Duodenal mucosa (tissue), 2 donors: Measurements from ENCODE around the gene C3orf20.

ENCODE experiments used
- H3K27ac ChIP-seq: one replicate; pipeline ENCODE4 v1.7.0; 2013; ENCODE audit warnings: low read depth, low read length
- H3K27me3 ChIP-seq, 2 donors: one replicate each; pipeline ENCODE4 v1.7.0; 2013; ENCODE audit warnings: low read length in 2 of 2, control low read depth in 1 of 2; ENCODE audit not compliant: insufficient read depth in 2 of 2, control insufficient read depth in 1 of 2
- H3K36me3 ChIP-seq, 2 donors: one replicate each; pipeline ENCODE4 v1.7.0; 2013; ENCODE audit warnings: low read length in 2 of 2, control low read depth in 1 of 2; ENCODE audit not compliant: insufficient read depth in 2 of 2, control insufficient read depth in 1 of 2
- H3K4me1 ChIP-seq, 2 donors: one replicate each; pipeline ENCODE4 v1.7.0; 2013; ENCODE audit warnings: low read length in 2 of 2, control low read depth in 1 of 2; ENCODE audit not compliant: insufficient read depth in 2 of 2, control insufficient read depth in 1 of 2
- H3K4me3 ChIP-seq, 2 donors: one replicate each; pipeline ENCODE4 v1.7.0; 2013; ENCODE audit warnings: low read length in 2 of 2, low read depth in 1 of 2
- H3K9ac ChIP-seq, 2 donors: one replicate each; pipeline ENCODE4 v1.7.0; 2013; ENCODE audit warnings: low read length in 2 of 2, low read depth in 1 of 2
- H3K9me3 ChIP-seq, 2 donors: one replicate each; pipeline ENCODE4 v1.7.0; 2013; ENCODE audit warnings: low read length in 2 of 2, control low read depth in 1 of 2; ENCODE audit not compliant: control insufficient read depth in 1 of 2

Gene C3orf20

DNA sequence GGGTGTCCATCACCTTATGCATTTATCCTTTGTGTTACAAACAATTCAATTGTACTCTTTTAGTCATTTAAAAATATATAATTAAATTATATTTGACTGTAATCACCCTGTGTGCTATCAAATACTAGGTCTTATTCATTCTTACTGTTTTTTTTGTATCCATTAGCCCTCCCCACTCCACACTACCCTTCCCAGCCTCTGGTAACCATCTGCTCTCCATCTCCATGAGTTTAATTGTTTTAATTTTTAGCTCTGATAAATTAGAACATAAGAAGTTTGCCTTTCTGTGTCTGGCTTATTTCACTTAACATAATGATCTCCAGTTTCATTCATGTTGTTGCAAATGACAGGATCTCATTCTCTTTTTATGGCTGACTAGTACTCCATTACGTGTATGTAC is 16.8 kb downstream of the C3orf20 start:
- no peak overlapping the region for H3K27ac ChIP-seq
- H3K9me3 ChIP-seq: no peaks in the 10 kb centered on the region
- no peaks in the 10 kb centered on the region for H3K4me1 ChIP-seq
- no peak overlapping the region for H3K4me3 ChIP-seq
- H3K27me3 ChIP-seq: peaks cover 0 to 4% of the 10 kb centered on the region in 2 donors
- H3K36me3 ChIP-seq: no peaks in the 10 kb centered on the region
- H3K9ac ChIP-seq: no peak overlapping the region

DNA sequence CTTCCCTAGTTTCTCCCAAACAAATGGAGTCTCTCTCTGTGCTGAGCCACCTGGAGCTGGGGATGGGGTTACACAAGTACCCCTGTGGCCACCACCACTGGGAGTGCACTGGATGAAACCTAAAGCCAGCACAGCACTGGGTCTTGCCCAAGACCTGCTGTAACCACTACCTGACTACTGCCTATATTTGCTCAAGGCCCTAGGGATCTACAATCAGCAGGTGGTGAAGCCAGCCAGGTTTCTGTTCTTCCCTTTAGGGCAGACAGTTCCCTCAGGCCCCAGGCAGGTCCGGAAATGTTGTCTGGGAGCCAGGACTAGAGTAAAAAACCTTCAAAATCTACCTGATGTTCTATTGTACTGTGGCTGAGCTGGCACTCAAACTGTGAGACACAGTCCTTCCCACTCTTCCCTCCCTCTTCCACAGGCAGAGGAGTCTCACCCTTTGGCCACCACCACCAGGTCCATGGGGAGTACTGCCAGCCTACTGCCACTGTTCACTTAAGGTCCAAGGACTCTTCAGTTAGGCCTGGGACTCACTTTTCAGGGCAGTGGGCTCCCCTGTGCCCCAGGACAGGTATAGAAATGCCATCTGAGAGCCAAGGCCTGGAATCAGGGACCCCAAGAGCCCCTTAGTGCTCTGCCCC is 23.8 kb downstream of the C3orf20 start:
- no peak overlapping the region for H3K4me3 ChIP-seq
- no peaks in the 10 kb centered on the region for H3K4me1 ChIP-seq
- H3K27ac ChIP-seq: no peak overlapping the region
- no peaks in the 10 kb centered on the region for H3K9me3 ChIP-seq
- no peaks in the 10 kb centered on the region for H3K36me3 ChIP-seq
- H3K27me3 ChIP-seq: no peaks in the 10 kb centered on the region
- no peak overlapping the region for H3K9ac ChIP-seq

DNA sequence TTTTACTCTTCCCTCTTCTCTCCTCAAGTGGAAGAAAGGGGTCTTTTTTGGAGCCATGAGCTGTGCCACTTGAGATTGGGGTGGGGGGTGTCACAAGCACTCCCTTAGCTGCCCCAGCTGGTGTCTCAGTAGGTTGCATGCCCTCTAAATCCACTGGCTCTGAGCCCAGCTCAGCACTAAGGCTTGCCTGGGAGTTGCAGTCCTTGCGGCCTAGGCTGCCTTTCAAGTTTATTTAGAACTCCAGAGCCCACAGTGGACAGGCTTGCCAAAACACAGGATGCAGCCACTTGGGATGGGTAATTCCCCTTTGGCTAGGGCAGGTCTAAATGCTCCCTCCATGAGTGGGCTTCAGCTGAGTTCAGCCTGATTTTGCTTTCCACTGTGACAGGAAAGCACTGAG is 24.7 kb downstream of the C3orf20 start:
- no peaks in the 10 kb centered on the region for H3K4me1 ChIP-seq
- H3K27ac ChIP-seq: no peak overlapping the region
- H3K4me3 ChIP-seq: no peak overlapping the region
- no peaks in the 10 kb centered on the region for H3K36me3 ChIP-seq
- H3K27me3 ChIP-seq: no peaks in the 10 kb centered on the region
- H3K9ac ChIP-seq: no peak overlapping the region
- H3K9me3 ChIP-seq: no peaks in the 10 kb centered on the region

DNA sequence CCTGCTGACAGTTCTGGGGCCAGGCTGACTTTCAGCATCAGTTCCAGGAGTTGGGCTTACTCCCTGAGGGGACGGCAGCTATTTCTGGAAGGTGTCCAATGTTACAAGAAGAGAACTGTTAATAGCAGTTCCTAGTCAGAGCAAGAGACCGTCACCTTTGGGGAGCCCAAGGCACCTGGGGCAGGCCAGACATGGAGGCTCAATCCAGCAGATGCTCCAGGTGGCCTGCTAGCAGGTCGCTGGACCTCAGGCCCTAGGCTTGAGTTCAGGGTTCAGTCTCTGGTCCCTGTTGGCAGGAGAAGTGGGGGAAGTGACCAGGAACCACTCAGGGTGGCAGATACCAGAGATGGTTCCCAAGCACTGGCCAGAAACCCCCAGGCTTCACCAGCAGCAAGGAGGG is 25.9 kb downstream of the C3orf20 start:
- no peak overlapping the region for H3K9ac ChIP-seq
- no peak overlapping the region for H3K4me3 ChIP-seq
- H3K9me3 ChIP-seq: no peaks in the 10 kb centered on the region
- no peak overlapping the region for H3K27ac ChIP-seq
- no peaks in the 10 kb centered on the region for H3K4me1 ChIP-seq
- no peaks in the 10 kb centered on the region for H3K27me3 ChIP-seq
- H3K36me3 ChIP-seq: no peaks in the 10 kb centered on the region

DNA sequence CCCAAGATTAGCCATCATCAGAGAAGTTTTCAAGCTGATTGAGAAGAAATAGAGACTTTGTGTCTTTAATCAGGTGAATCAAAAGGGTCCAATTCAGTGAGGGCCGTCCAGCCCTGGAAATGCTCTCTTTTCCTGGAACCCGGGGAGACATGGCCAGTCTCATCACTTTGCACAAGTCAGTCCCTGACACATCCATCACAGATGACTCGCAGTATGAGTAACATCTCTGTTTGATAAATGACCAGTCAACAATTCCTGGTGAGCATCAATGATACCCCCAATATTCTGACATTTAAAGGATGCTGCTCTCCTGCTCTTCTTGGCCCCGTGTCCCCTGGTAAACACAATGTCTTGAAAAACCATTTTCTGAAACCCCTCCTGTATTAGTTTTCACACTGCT is 26.7 kb downstream of the C3orf20 start:
- H3K4me1 ChIP-seq: no peaks in the 10 kb centered on the region
- no peak overlapping the region for H3K27ac ChIP-seq
- no peaks in the 10 kb centered on the region for H3K9me3 ChIP-seq
- no peaks in the 10 kb centered on the region for H3K36me3 ChIP-seq
- H3K9ac ChIP-seq: no peak overlapping the region
- no peaks in the 10 kb centered on the region for H3K27me3 ChIP-seq
- no peak overlapping the region for H3K4me3 ChIP-seq

DNA sequence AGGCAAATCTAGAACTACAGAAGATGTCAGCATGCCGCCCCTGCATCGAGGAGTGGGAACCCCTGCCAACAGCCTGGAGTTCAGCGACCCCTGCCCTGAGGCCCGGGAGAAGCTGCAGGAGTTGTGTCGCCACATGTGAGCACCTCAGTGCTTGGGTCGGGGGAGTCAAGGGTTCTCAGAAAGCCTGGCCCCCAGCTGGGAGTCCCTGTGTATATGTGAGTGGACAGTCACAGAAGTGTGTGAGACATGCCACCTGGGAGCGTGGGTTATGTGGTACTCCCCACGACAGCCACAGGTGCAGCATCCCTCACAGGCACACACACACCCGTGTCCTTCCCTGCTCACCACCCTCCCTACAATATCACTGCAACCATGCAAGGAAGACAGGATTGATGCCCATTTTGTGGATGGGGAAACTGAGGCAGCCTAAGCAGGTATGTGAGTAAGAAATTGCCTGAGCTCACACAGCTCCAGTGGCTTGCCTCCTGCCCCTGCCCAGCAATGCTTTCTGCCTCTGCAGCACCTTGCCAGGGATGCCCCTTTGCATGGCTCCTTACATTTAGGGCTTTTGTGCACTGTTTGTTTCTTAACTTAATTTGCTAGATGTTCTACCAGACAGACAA is 28.3 kb downstream of the C3orf20 start:
- Histone ChIP-seq H3K9me3 (no peaks in the 10 kb centered on the region), H3K36me3 (no peaks in the 10 kb centered on the region), H3K4me1 (no peaks in the 10 kb centered on the region), H3K9ac (no peak overlapping the region), H3K27me3 (no peaks in the 10 kb centered on the region), H3K27ac (no peak overlapping the region), H3K4me3 (no peak overlapping the region)

DNA sequence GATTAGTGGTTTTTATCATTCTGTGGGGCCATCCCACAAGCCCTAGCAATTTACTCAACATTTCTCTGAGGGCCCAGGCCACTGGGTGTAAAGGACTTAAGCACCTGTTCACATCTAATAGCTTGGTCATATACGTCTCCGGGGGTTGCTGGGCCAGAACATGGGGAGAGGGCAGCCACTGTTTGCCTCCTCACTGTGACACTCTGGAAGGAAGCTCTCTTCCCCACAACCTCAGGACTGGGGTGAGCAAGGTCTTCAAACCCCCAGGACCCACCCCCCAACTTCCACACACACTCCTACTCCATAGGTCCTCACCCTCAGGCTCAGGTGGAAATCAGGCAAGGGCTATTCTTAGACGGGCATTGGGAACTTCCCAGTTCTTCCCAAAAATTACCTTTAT is 28.9 kb downstream of the C3orf20 start:
- H3K27ac ChIP-seq: no peak overlapping the region
- H3K4me1 ChIP-seq: no peaks in the 10 kb centered on the region
- H3K4me3 ChIP-seq: no peak overlapping the region
- no peaks in the 10 kb centered on the region for H3K27me3 ChIP-seq
- H3K36me3 ChIP-seq: no peaks in the 10 kb centered on the region
- no peak overlapping the region for H3K9ac ChIP-seq
- no peaks in the 10 kb centered on the region for H3K9me3 ChIP-seq

DNA sequence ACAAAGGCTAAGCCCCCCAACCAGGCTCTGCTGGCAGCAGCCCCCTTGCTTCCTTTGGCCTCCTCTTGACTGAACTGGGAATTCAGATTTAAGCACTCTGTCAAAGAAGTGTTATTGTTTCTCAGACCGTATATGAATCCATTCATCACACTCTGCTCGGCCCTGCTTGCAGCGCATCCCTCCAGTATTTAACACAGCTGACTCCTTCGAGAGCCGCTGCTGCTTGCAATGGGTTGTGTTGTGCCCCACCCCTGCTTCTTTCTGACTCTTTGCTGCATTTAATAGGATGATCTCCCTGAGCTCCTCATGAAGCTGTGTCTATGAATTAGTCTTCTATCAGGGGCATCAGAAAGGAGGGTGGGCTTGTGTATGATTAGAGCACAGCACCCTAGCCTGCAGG is 31.2 kb downstream of the C3orf20 start:
- Histone ChIP-seq H3K4me1 (no peaks in the 10 kb centered on the region), H3K9me3 (no peaks in the 10 kb centered on the region), H3K36me3 (no peaks in the 10 kb centered on the region), H3K27me3 (no peaks in the 10 kb centered on the region), H3K27ac (no peak overlapping the region), H3K4me3 (no peak overlapping the region), H3K9ac (no peak overlapping the region)

DNA sequence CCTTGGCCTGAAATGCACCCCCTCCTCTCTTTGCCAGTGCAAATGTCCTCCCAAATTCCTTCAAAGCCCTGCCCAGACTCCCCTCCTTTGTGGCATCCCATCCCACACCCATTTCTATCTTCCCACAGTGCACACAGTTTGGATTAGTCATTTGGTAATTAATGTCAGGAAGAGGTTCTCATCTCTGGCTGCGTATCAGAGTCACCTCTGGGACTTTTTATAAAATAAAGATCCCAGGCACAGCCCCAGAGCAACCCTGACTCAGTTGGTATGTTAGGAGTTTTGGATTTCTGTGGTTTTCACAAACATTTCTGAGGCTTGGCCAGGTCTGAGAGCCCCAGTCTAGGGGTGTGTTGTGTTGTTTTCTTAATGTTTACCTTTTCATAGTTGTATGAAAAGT is 41.6 kb downstream of the C3orf20 start:
- Histone ChIP-seq H3K27ac (no peak overlapping the region), H3K4me3 (no peak overlapping the region), H3K4me1 (no peaks in the 10 kb centered on the region)

DNA sequence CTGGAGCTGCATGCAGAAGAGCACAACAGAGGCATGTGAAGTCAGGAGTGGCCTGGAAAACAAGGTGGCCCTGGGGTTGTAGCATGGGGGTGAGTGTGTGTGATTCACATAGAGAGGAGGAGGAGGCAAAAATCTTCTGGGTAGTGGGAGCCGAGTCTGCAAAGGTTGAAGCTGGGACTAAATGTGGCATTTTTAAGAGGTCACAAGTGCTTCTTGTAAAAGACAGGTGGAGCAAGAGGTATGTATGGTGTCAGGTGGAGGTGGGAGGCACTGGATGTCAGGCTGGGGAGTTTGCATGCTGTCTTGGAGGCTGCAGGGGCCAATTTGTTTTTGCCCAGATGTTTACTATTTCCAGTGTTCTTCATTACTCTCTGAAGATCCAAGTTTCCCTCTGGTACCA is 42.4 kb downstream of the C3orf20 start:
- H3K27me3 ChIP-seq: no peaks in the 10 kb centered on the region
- no peak overlapping the region for H3K27ac ChIP-seq
- H3K36me3 ChIP-seq: no peaks in the 10 kb centered on the region
- no peaks in the 10 kb centered on the region for H3K4me1 ChIP-seq
- H3K4me3 ChIP-seq: no peak overlapping the region
- no peak overlapping the region for H3K9ac ChIP-seq
- H3K9me3 ChIP-seq: no peaks in the 10 kb centered on the region

More for the DNA sequence above, 41.6 kb downstream of the C3orf20 start:
- no peaks in the 10 kb centered on the region for H3K9me3 ChIP-seq
- H3K27me3 ChIP-seq: no peaks in the 10 kb centered on the region
- H3K36me3 ChIP-seq: no peaks in the 10 kb centered on the region
- H3K9ac ChIP-seq: no peak overlapping the region
